GM19025 (cell line): ENCODE results near the gene PDLIM7.

ENCODE experiments used
- ATAC-seq: cut with Tn5 transposase; IDR thresholded peaks from one replicate; pipeline ENCODE4 v1.9.1; 2021; ENCODE audit warnings: mild to moderate bottlenecking, low read depth, moderate library complexity; ENCODE audit not compliant: unreplicated experiment

The PDLIM7 gene

GRCh38 chr5:177524941-177525655 lies 27.7 kb upstream of the PDLIM7 start:
- no peak for ATAC-seq

- ATAC-seq, result no peak
Observed at GRCh38 chr5:177524539-177524900, 27.1 kb upstream of the PDLIM7 start.

DNA sequence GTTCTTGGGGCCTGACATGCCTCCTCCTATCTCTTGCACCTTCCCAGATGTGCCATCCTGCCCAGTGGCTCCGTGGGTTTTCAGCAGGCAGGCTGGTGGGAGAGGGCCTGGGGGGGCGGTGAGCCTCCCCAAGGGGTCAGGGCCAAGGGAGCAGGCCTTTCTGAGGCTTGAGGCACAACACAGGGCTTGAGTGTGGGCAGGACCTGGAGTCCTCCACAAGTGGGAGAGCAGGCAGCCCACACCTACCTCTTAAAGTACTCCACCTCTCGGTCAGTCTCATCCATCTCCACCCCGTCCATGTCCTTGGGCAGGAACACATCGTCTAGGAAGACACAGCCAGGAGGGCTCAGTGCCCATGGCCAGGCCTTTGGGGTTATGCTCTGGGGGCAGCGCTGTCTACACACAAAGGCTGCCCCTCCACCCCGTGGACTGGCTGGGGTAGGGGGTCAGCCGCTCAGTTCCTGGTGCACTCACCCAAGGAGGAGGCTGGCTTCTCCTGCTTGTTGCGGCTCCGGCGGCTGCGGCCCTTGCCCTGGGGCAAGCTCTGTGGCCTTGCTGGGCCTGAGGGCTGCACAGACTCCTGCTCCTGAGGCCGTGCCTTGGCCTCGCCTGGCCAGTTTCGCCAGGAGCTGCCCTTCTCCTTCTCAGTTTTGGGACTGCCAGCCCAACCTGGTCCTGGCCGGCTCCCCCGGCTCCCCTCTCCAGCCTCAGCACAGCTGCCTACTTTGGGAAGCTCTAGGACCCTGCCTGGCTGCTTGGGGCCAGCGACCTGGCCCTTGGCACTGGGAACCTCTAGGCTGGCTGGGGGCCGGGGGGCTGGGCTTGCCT lies 26.5 kb upstream of the PDLIM7 start:
- ATAC-seq, result no peak

DNA sequence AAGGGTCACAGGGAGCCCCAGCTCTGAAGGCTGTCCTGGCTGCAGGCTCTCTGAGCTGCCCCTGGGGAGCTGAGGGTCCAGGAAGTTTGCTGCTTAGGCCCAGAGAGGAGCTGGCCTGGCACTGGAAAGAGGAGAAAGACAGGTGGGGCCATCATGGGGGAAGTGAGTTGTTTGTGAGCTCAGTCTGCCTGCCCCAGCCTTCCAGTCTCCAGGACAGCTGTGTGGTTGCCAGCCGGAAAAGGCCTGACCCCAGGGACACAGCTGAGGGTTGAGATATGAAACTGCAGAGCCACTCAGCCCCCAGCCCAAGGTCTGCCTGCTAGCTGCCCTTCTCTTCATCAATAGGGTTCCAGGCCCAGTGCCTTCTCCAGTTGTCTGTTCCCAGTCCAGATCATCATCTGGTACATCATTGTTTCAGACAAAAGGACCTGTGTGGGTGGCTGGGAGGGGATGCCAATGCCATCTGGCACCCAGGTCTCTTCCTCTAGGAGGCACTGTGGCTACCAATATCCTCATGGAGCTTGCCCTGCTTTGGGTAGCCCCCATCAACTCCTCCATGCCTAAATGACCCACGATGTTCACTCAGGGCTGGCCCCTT lies 23.6 kb upstream of the PDLIM7 start:
- ATAC-seq, result no peak

DNA sequence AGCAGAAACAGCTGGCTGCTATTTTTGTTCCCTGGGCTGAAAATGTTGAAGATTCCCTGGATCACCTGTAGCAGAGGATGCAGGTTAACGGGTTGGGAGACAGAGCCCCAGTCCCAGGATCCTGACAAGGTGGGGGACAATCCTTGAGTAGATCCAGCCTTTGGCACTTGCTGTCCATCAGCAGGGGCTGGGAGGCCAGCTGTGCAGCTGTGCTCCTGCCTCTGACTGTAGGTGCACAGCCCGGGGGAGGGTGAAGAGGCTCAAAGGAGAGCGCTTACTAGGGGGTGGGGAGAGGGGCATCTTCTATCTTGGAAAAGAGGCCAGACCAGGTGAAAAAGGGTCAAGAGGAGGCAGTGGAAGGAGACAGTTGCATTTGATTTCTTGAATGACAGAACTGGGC lies 22.9 kb upstream of the PDLIM7 start:
- ATAC-seq, result no peak

- no peak for ATAC-seq
Observed at GRCh38 chr5:177519463-177520235, 22.2 kb upstream of the PDLIM7 start.

GRCh38 chr5:177516601-177517568 lies 19.5 kb upstream of the PDLIM7 start, which contains the start of gene DDX41:
Gene DDX41 (minus strand): TSS chr5:177516961. CDS start chr5:177516945, 16 bp downstream.
- ATAC-seq, result peak; percentile 75

- no peak for ATAC-seq
Observed at GRCh38 chr5:177515580-177515979, 18.2 kb upstream of the PDLIM7 start.

DNA sequence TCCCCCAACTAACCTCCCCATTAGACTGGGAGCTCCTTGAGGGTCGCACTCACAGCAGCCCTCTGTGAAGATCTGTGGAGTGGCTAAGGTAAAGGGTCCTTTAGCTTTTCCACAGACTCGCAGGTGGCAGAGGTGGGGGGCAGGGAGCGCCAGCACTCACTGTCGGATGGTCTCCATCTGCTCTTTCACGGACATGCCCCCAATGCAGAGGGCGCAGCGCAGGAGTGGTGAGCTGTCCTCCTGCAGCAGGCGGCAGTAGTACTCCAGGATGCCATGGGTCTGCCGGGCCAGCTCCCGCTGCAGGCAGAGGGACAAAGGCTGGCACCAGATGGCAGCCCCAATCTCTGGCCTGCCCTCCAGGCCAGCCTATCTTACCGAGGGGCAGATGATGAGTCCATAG lies 17.1 kb upstream of the PDLIM7 start:
- ATAC-seq, result no peak

DNA sequence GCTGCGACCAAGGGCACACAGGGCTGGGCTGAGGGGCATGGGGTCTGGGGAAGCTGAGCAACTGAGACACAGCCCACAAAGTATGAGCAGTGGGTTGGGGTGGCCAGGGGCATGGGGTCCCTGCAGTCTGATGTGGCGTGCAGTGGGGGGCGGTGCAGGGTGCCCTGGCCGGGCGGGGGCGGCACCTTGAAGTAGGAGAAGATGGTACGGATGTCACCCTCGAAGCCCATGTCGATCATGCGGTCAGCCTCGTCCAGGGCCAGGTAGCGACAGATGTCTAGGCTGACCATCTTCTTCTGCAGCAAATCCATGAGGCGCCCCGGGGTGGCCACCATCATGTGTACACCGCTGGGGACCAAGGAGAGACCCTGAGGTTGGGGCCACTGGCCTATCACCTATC lies 16.1 kb upstream of the PDLIM7 start:
- no peak for ATAC-seq

- no peak for ATAC-seq
Observed at GRCh38 chr5:177512736-177513380, 15.5 kb upstream of the PDLIM7 start.

DNA sequence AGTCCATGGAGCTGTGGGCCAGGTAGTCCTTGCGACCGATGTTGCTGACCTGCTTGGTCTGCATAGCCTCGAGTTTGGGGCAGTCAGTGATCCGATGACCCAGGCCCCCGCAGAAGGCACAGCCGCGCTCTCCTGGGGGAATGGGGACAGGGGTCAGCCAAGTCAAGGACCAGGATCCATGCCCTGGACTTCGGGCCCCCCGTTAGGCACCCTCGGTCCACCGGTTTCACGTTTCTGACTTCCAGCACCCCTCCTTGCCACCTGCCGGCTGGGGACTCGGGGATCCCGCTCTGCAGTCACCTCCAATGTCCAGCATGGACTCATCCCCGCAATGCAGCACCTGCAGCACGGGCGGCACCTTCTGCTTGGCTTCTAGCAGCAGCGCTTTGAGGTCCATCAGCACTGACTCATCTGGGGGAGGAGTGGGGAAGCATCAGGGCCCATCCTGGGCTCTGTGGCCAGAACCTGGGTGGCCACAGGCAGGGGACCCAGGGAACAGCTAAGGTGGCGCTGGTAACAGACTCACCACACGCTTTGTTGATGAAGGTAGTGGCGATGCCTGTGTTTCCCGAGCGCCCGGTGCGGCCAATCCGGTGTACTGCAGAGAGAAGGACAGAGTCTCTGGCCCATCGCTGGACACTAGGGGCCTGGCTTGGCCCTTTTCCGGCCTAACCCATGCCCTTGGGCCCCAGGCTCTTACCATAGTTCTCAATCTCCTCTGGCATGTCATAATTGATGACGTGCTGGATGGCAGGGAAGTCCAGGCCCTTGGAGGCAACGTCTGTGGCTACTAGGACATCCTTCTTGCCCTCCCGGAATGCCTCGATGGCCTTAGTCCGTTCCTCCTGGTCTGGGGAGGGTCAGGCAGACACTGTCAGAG lies 14.6 kb upstream of the PDLIM7 start:
- ATAC-seq, result no peak

DNA sequence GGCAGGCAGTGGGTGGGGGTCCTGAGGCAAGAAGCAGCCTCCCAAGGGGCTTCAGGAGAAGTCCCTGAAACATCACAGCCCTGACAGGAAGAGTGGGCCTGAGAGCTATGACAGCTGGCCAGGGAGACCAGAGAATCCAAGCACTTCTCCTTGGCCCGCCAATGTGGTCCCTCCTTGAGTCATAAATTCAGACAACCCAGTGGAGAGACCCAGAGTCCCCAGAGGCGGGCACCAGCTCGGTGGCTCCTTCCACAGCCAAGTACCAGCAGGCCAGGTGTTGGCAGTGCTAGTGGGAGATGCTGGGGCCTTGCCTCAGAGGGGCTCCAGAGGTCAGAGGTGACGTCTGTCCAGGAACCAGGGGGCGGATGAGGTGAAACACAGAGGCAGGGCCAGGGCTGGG lies 13.8 kb upstream of the PDLIM7 start:
- ATAC-seq, result no peak

DNA sequence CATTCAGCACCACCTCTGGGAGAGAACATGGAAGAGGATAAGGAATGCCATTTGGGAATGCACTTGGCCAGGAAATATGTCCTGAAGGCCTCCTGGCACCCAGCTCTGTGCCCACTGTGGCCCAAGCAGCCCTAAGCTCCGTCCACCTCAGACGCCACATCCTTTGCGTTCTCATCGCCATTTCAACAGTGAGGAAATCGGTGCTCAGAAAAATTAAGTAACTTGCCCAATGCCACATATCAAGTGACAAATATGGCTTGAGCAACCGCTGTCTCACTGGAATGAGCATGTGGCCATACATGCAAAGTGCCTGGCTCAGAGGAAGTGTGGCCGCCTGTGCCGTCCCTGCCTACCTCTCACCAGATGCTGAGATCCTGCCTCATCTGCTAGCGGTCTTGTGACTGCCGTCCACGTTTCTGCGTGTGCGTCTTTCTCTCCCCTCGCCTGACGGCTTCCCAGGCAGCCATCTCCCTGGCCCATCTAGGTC lies 13.2 kb upstream of the PDLIM7 start:
- ATAC-seq, result peak; percentile 18

GRCh38 chr5:177509991-177510566 lies 12.7 kb upstream of the PDLIM7 start:
- ATAC-seq, result peak; percentile 30

DNA sequence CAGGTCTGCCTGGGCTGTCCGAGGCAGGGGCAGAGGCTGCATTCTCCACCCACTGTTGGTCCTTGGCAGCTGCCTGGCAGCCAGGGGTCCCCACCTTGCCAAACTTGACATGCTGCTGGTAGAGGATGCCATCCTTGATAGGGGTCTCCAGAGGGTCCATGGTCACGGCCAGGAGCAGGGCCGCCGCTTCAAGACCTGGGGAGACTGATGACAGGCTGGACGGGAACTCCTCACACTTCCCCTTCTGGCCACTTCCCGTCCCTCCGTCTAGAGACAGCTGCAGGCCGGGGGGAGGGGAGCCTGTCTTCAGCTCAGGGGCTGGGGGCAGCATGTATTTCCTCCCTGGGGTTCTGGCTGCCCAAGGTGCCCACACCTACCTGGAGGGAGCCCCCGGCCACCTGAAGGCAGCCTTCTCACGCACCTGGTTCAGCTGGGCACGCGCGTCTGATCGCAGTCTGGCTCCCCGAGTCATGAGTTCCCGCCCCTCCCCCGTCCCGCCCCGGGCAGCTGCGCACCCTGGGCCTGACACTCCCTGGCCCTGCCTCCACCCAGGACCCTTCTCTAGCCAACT lies 12.1 kb upstream of the PDLIM7 start, which contains the start of gene DOK3:
TSS of gene DOK3 (minus strand) at position 446 of the 571 bp plus-strand sequence. CDS start at position 160, 286 bp downstream.
- peak; percentile 26 for ATAC-seq

DNA sequence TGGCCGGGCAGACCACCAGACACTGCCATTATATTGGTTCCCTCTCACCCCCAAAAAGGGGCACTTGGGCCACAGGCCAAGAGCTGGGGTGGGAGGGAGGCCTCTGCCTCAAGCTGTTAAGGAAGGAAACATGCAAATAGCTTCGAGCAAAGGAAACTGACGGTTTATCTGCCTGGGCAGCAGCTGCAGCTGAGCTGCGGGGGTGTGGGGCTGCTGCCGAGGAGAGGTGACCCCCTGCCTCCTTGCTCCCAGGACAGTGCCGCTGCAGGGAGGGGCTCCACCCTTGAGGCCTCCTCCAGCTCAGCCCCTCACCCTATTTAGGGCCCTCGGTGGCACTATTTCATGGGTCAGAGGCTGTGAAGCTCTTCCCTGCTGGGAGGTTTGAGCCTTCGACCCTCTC lies 11.4 kb upstream of the PDLIM7 start:
- peak; percentile 27 for ATAC-seq
